ENCODE data around the gene PAM.
"Not testable (repeated sequence)": the region's sequence is repeated elsewhere in the genome, so short reads cannot be mapped to it uniquely, and the experiment has no call there.

Gene PAM

DNA sequence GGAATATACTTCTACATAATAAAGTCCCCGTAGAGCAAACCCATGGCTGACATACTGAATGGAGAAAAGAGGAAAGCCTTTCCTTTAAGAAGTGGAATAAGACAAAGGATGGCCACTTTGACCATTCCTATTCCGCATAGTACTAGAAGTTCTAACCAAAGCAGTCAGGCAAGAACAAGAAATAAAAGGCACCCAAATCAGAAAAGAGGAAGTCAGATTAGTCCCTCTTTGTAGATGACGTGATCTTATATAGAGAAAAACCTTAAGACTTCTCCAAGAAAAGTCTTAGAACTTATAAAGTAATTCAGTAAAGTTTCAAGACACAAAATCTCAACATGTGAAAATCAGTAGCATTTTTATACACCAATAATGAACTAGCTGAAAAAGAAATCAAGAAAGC, 231.0 kb downstream of the PAM start:
- DNase-seq = no peak

GRCh38 chr5:102988459-102988858, 233.4 kb downstream of the PAM start:
- no peak for DNase-seq

DNA sequence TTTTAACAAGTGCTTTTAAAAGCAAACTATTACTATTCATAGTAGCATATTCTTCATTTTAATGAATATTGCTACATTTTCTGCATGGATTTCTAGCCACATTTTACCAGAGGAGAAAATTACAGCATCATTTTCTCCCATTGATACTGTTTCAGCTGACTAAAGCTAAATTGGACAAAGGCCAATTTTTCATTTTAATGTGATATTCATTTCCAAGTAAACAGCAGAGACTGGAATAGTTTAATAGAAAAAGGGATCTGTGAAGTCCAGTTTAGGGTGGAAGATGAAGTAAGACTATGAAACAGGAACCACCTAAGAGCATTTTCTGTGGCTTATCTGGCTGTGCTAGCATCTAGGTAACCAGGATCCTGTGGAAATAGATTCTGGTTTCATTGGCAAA, 236.7 kb downstream of the PAM start:
- no peak for DNase-seq

DNA sequence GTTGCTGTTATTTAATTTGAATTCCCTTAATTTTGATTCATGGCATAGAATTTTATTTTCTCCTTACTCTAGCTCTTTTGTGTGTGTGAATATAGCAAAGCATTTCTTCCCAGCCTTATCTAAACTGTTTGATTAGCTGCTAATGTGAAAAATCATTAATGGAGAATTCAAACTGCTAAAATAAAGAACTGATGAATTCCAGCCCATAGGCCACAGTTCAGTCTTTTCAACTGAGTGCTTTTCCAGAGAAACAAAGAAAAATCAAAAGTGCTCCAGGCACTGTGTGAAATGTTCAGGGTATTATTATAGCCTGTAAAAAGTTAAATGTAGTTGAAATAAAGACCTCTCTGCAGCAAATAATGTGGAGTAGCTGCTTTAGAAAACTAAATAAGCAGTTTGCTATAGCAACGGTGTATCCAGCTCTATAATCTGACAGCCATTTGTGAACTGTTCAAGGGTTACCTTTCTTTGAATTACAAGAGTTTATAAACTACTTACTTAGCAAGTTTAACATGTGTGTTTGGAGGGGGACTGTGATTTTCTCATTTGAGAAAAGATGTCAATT, 241.0 kb downstream of the PAM start:
- no peak for DNase-seq

DNA sequence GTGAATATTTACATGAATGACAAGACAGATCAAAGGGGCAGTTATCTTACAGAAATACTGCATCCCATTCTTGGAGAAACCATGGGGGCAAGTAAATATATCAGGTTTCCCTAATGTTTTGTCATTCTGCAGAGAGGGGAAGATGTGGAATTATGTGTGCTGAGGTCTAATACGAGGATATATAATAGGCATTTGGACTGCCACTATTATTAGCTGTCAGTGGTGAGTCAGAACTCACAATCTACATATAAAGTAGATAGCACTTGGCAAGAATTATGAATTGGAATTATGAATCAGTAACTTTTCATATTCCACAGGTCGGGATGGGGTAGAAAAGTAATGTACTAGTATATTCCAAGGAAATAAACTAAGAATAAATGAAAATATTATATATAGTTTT, 243.1 kb downstream of the PAM start:
- DNase-seq = no peak

DNA sequence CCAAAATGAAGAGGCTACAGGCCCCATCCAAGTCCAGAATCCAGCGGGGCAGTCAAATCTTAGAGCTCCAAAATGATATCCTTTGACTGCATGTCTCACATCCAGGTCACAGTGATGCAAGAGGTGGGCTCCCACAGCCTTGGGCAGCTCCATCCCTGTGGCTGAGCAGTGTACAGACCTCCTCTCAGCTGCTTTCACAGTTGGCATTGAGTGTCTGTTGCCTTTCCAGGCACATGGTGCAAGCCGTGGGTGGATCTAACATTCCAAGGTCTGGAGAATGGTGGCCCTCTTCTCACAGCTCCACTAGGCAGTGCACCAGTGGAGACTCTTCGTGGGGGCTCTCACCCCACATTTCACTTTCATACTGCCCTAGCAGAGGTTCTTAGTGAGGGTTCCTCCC, 244.1 kb downstream of the PAM start:
- no peak for DNase-seq

- not testable (repeated sequence) for DNase-seq
Measured at GRCh38 chr5:102999621-103000020, 244.5 kb downstream of the PAM start.

DNA sequence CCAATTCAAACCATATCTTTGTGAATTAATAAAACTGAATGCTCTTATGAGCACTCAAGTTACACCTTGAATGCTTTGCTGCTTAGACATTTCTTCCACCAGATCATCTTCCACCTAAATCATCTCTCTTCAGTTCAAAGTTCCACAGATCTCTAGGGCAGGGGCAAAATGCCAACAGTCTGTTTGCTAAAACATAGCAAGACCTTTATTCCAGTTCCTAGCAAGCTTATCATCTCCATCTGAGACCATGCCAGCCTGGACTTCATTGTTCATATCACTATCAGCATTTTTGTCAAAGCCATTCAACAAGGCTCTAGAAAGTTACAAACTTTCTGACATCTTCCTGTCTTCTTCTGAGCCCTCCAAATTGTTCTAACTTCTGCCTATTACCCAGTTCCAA, 245.0 kb downstream of the PAM start:
- no peak for DNase-seq

DNA sequence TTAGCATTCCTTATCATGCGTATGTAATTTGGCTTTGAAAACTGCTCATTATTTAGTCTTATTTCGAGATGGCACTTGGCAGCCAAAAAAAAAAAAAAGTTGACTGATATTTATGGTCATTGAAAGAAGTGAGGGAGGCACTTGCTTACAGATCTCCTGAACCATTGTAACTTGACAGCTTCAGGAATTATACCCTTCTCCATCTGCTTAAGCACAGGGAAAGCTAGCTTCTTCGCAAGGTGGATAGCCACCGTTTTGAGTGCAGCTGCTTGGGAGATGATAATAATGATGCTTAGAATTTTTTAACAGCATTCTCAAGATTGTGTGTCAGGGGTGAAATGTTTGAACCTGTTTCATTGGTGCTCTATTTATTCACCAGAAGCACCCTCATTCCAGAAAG, 248.8 kb downstream of the PAM start:
- DNase-seq = no peak

GRCh38 chr5:103005276-103005675, 250.2 kb downstream of the PAM start:
- DNase-seq = no peak

DNA sequence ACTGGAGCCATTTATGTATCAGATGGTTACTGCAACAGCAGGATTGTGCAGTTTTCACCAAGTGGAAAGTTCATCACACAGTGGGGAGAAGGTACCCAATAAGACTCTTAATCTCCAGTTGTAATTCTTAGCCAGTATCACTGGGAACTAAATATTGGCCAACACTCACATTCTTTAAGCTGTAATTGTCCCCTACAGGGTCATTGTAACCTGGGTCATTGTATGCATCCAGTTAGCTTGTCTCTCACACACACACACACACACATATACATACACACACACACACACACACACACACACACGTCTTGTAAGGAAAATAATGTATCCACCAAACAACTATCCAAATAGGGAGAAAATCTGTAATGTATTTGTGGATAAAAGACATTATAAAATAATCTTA, 251.8 kb downstream of the PAM start:
- DNase-seq = no peak

DNA sequence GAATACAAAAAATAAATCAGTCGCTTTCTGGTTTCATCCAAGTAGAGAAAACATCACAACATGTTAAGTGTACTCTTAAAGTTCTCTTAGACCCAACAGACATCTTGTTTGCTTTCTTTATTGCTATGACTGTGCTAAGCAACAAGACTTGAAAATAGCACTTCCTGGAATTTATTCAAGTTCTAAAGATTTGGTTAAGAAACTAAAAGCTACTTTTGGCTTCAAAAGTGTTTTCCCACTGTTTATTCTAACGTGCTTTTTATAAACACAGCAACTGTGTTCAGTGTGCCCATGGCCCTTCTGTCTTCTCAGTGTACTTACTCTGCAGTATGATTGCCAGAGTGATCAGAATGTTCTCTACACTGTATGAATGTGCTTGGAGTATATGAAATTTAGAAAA, 255.1 kb downstream of the PAM start:
- DNase-seq = no peak

GRCh38 chr5:103013933-103014552, 258.9 kb downstream of the PAM start:
- DNase-seq = no peak

DNA sequence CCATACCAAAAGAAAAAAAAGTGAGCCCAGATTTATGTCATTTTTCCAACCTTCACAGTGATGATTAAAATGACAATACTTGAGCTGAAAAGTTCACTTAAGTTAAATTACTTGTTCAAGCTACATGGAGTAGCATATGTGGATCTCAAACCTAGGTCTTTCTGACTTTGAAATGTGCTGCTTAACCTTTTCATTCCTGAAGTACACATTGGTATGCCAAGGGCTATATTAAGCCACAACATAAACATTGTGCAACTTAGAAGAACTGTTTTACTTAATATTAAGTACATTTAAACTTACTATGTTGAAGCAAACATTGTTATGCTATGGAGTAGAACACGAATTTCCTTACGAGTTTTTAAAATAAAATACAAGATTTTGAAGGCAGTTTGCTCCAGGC, 259.9 kb downstream of the PAM start:
- DNase-seq = no peak

- no peak for DNase-seq
Measured at GRCh38 chr5:103016167-103016566, 261.1 kb downstream of the PAM start.

- no peak for DNase-seq
Measured at GRCh38 chr5:103019804-103020203, 264.7 kb downstream of the PAM start.

DNA sequence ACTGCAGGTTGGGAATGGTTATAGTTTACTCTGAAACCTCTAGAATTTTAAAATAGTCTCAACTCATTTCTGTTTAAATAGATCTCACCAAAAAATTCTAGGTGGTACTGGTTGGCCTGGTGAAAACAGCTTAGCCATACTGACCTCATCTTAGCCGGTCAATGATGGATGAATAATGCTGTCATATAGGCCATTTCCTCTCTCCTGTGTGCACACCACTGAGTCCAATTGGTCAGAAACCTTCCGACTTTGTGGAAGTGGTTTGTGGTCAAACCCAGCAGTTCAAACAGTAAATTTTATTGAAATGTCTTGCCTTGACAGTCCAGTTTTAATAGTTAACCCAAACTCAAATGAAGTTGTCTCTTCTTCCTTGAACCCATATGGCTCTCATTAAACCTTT, 266.2 kb downstream of the PAM start:
- no peak for DNase-seq

GRCh38 chr5:103027267-103027666, 272.2 kb downstream of the PAM start:
- no peak for DNase-seq

GRCh38 chr5:103031607-103032006, 276.5 kb downstream of the PAM start:
- DNase-seq = no peak

GRCh38 chr5:103033696-103034095, 278.6 kb downstream of the PAM start:
- DNase-seq = no peak

GRCh38 chr5:103034662-103035392, 279.7 kb downstream of the PAM start:
- peak in 1 of 56 donors; percentile 24 for DNase-seq

- DNase-seq = no peak
Measured at GRCh38 chr5:103035701-103036100, 280.6 kb downstream of the PAM start.

GRCh38 chr5:103036601-103037000, 281.5 kb downstream of the PAM start:
- no peak for DNase-seq
